GM12865 (cell line): Measurements from ENCODE around the gene PGGHG.

Experiments
- DNase-seq: peaks from one replicate; pipeline ENCODE4 v3.0.0; 2010; ENCODE audit warnings: low read depth
- H3K4me3 ChIP-seq: 2 replicates; pipeline ENCODE4 v1.5.1; 2011; ENCODE audit warnings: mild to moderate bottlenecking, low read depth, low read length, control low read depth
- CTCF ChIP-seq: IDR thresholded peaks from 2 replicates; pipeline ENCODE4 v1.5.1; 2011; ENCODE audit warnings: low read length, control low read depth, low read depth, inconsistent platforms; ENCODE audit not compliant: insufficient read depth; ENCODE audit errors: missing control alignments

PGGHG gene

DNA sequence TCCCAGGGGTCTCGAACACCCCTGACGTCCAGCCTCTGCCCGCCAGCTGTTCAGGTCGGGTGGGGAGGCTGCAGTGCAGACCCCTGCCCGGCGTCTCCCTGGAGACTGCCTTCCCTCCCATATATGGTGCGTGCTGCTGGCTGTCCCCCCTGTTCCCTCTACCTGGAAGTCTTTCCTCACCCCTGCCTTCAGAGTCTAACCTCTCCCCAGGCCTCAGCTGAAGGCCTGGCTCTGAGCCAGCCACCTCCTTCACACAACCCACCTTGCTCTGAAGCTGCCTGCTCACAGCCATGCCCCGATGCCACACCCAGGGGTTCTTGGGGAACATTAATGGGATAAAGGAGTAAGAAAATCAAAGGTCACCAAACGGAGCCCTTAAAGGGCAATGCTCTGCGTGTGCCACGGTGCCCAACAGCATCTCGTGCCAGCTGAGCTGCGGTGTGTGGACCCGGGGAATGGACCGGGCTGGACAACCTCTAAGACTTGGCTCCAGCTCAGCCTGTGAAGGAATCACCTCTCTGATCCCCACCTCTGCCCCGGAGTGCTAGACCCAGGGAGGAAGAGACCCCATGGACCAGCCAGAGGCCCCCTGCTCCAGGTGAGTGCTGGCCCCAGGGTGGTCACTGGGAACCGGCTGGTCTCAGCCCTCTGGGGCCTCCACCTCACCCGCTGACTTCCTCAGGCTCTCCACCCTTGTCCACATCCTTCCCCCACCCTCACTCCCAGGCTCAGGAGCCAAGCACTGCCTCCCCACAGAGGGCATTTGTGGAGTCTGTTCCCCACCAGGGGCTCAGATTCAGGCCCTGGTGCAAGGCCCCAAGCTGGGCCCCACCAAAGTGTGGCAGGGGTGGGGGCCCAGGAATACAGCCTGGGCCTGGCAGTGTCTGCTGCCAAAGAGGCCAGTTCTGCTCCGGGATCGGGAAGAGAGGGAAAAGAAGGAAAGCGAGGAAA lies 10.7 kb upstream of the PGGHG start, which contains the start of gene NLRP6:
NLRP6 (plus strand) TSS at position 407 of the 951 bp plus-strand sequence; CDS start at position 570, 163 bp downstream.
- H3K4me3 ChIP-seq, result no peak within 1 kb of the TSS
- no peak for DNase-seq

GRCh38 chr11:279040-279965 lies 9.6 kb upstream of the PGGHG start:
- no peak for DNase-seq
- H3K4me3 ChIP-seq, result no peak overlapping the region
- no peak for TF ChIP-seq CTCF

More for the DNA sequence above, 10.7 kb upstream of the PGGHG start, which contains the start of gene NLRP6:
- no peak for TF ChIP-seq CTCF

DNA sequence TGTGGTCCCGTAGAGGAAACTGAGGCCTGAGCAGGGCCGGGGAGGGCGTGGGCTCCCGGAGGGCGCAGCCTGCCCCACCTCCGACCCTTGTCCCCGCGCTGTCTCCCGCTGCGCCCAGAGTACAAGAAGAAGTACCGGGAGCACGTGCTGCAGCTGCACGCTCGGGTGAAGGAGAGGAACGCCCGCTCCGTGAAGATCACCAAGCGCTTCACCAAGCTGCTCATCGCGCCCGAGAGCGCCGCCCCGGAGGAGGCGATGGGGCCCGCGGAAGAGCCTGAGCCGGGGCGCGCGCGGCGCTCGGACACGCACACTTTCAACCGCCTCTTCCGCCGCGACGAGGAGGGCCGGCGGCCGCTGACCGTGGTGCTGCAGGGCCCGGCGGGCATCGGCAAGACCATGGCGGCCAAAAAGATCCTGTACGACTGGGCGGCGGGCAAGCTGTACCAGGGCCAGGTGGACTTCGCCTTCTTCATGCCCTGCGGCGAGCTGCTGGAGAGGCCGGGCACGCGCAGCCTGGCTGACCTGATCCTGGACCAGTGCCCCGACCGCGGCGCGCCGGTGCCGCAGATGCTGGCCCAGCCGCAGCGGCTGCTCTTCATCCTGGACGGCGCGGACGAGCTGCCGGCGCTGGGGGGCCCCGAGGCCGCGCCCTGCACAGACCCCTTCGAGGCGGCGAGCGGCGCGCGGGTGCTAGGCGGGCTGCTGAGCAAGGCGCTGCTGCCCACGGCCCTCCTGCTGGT lies 8.8 kb upstream of the PGGHG start:
- no peak for TF ChIP-seq CTCF
- DNase-seq, result no peak
- no peak overlapping the region for H3K4me3 ChIP-seq

DNA sequence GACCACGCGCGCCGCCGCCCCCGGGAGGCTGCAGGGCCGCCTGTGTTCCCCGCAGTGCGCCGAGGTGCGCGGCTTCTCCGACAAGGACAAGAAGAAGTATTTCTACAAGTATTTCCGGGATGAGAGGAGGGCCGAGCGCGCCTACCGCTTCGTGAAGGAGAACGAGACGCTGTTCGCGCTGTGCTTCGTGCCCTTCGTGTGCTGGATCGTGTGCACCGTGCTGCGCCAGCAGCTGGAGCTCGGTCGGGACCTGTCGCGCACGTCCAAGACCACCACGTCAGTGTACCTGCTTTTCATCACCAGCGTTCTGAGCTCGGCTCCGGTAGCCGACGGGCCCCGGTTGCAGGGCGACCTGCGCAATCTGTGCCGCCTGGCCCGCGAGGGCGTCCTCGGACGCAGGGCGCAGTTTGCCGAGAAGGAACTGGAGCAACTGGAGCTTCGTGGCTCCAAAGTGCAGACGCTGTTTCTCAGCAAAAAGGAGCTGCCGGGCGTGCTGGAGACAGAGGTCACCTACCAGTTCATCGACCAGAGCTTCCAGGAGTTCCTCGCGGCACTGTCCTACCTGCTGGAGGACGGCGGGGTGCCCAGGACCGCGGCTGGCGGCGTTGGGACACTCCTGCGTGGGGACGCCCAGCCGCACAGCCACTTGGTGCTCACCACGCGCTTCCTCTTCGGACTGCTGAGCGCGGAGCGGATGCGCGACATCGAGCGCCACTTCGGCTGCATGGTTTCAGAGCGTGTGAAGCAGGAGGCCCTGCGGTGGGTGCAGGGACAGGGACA lies 8.0 kb upstream of the PGGHG start:
- TF ChIP-seq CTCF, result no peak
- no peak for DNase-seq
- no peak overlapping the region for H3K4me3 ChIP-seq

DNA sequence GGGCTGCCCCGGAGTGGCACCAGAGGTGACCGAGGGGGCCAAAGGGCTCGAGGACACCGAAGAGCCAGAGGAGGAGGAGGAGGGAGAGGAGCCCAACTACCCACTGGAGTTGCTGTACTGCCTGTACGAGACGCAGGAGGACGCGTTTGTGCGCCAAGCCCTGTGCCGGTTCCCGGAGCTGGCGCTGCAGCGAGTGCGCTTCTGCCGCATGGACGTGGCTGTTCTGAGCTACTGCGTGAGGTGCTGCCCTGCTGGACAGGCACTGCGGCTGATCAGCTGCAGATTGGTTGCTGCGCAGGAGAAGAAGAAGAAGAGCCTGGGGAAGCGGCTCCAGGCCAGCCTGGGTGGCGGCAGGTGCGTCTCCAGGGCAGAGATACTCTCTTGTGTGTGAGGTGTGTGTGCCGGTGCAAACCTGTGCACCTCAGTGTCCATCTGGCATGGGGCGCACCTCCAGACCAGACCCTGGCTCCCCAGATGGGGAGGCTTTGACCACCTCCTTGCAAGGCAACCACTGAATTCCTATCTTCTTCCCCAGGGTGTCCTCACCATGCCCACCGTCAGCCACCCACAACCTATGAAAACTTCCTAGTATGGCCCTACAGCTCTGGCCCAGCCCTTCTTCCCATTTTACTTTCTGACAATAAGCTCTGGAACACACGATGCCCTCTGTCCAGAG lies 7.3 kb upstream of the PGGHG start:
- TF ChIP-seq CTCF, result no peak
- no peak overlapping the region for H3K4me3 ChIP-seq
- no peak for DNase-seq
